ENCODE data around the gene E4F1.

DNA sequence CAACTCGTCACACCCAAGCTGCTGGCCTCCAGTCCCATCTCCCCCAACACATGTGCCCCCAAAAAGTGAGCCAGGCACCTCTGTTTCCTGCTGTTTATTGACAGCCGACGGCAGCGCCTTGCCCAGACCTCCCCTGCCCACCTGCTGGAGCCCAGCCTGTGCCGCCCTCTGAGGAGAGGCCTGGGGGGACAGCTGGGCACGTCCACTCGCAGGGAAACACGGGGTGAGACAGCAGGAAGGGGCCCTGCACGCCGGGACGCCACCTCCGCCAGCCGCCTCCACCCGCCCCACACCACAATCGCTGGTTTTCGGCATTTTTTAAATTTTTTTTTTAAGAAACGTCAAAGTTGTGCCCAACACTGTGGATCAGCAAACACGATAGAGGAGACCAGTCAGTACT lies 46.3 kb upstream of the E4F1 start:
- TF ChIP-seq CTCF (IDR thresholded peaks at IDR 0.05; ENCODE audit: poor library complexity) (no peak), EZH2phosphoT487 (IDR thresholded peaks at IDR 0.05; ENCODE audit: low read depth, severe bottlenecking, unreplicated experiment) (no peak), EZH2 (IDR thresholded peaks at IDR 0.05; ENCODE audit: borderline replicate concordance) (no peak)
